ENCODE measurements around the gene NME3. TPM values are rescaled to one million over a fixed set of nuclear protein-coding genes. Genes with fewer than 3 reads are reported as not detected.

NME3 gene
- total and polyA plus RNA-seq, 9 of the 15 experiments (the other 6 are each of a cell fraction or from before 2014, with no cell fraction given), result 0.68 to 76.3 (median 11.5) TPM

GRCh38 chr16:1772908-1773702 is 1.8 kb upstream of the NME3 start, which contains the start of gene MRPS34 (continued):
- no peak for TF ChIP-seq CEBPG (CRISPR knock-in tag; IDR thresholded peaks at IDR 0.05)
- TF ChIP-seq CEBPG (tag; conservative IDR thresholded peaks at IDR 0.05 in 1 of 2, IDR thresholded peaks at IDR 0.05 in 1 of 2), result no peak
- 0 out of 2 replicates have a peak, but pooled peaks have one; percentile 16 for TF ChIP-seq MBD2 (IDR thresholded peaks at IDR 0.05; ENCODE audit: borderline replicate concordance, low read depth)
- peak; percentile 83 for TF ChIP-seq CTCFL (IDR thresholded peaks at IDR 0.05; ENCODE audit: borderline replicate concordance, insufficient read depth, low read depth, low read length, poor library complexity, severe bottlenecking)
- TF ChIP-seq PHF20 (IDR thresholded peaks at IDR 0.05; ENCODE audit: partially characterized antibody), result peak; percentile 87
- TF ChIP-seq MCM5 (IDR thresholded peaks at IDR 0.05; ENCODE audit: low read depth), result no peak
- no peak for TF ChIP-seq ZNF717 (CRISPR knock-in tag; IDR thresholded peaks at IDR 0.05)
- no peak for TF ChIP-seq ESRRB (CRISPR knock-in tag; IDR thresholded peaks at IDR 0.05; ENCODE audit: borderline replicate concordance)
- TF ChIP-seq, protein P1, sequence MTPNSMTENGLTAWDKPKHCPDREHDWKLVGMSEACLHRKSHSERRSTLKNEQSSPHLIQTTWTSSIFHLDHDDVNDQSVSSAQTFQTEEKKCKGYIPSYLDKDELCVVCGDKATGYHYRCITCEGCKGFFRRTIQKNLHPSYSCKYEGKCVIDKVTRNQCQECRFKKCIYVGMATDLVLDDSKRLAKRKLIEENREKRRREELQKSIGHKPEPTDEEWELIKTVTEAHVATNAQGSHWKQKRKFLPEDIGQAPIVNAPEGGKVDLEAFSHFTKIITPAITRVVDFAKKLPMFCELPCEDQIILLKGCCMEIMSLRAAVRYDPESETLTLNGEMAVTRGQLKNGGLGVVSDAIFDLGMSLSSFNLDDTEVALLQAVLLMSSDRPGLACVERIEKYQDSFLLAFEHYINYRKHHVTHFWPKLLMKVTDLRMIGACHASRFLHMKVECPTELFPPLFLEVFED (CRISPR knock-in tag; conservative IDR thresholded peaks at IDR 0.05), result peak; percentile 60; the same call in 1 of the 2 replicates
- no peak for TF ChIP-seq NUFIP1 (IDR thresholded peaks at IDR 0.05; ENCODE audit: partially characterized antibody)
- no peak for TF ChIP-seq ZNF311 (CRISPR knock-in tag; IDR thresholded peaks at IDR 0.05)
- no peak for TF ChIP-seq MAFG (tag; conservative IDR thresholded peaks at IDR 0.05)
- TF ChIP-seq CBFB (CRISPR knock-in tag; IDR thresholded peaks at IDR 0.05), result no peak; the same call in 1 of the 2 replicates
- no peak for TF ChIP-seq ZNF785 (CRISPR knock-in tag; IDR thresholded peaks at IDR 0.05)
- TF ChIP-seq, protein P2, sequence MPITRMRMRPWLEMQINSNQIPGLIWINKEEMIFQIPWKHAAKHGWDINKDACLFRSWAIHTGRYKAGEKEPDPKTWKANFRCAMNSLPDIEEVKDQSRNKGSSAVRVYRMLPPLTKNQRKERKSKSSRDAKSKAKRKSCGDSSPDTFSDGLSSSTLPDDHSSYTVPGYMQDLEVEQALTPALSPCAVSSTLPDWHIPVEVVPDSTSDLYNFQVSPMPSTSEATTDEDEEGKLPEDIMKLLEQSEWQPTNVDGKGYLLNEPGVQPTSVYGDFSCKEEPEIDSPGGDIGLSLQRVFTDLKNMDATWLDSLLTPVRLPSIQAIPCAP (CRISPR knock-in tag; IDR thresholded peaks at IDR 0.05; ENCODE audit: borderline replicate concordance), result no peak
- no peak for TF ChIP-seq POLR3G (IDR thresholded peaks at IDR 0.05; ENCODE audit: extremely low read depth, insufficient read length, insufficient replicate concordance)
- no peak for TF ChIP-seq LARP7 (IDR thresholded peaks at IDR 0.05)
- no peak for TF ChIP-seq MAFF (IDR thresholded peaks at IDR 0.05; ENCODE audit: low read length)
- peak; percentile 53 for TF ChIP-seq U2AF1 (optimal IDR thresholded peaks at IDR 0.05; ENCODE audit: low read depth, low read length)
- TF ChIP-seq SIN3A (IDR thresholded peaks at IDR 0.05; ENCODE audit: borderline replicate concordance in 2 of 2, control insufficient read depth in 1 of 2, low read depth in 2 of 2, low read length in 2 of 2), result peak; percentile 81 to 85; a peak in 3 of 4 replicates
- no peak for TF ChIP-seq ZNF133 (CRISPR knock-in tag; IDR thresholded peaks at IDR 0.05)
- TF ChIP-seq BMI1 (IDR thresholded peaks at IDR 0.05; ENCODE audit: low read length), result no peak
- TF ChIP-seq NFRKB (IDR thresholded peaks at IDR 0.05; ENCODE audit: low read depth), result peak; percentile 84
- TF ChIP-seq ATF1 (CRISPR knock-in tag; IDR thresholded peaks at IDR 0.05), result no peak
- TF ChIP-seq ATF1 (tag; IDR thresholded peaks at IDR 0.05), result peak; percentile 67
- no peak for TF ChIP-seq ZNF699 (CRISPR knock-in tag; IDR thresholded peaks at IDR 0.05; ENCODE audit: insufficient replicate concordance)
- no peak for TF ChIP-seq ZBED1 (IDR thresholded peaks at IDR 0.05)
- TF ChIP-seq ELF1 (tag; IDR thresholded peaks at IDR 0.05), result peak; percentile 92
